ENCODE measurements around the gene RBM7.

The RBM7 gene

GRCh38 chr11:114447444-114447843, 47.0 kb downstream of the RBM7 start:
- no peak for DNase-seq (ENCODE audit: low spot score in 2 of 2)
- in situ Hi-C loops (cut with MboI; ENCODE audit: low sequenced_read_pairs), result no loop called here
- Histone ChIP-seq H3K27me3 (ENCODE audit: low read depth) (no peaks in the 10 kb centered on the region), H3K9me3 (no peaks in the 10 kb centered on the region), H3K4me1 (no peaks in the 10 kb centered on the region), H3K36me3 (replicated peaks) (peaks cover 41% of the 10 kb centered on the region), H3K4me3 (no peak overlapping the region)

- Histone ChIP-seq H3K9me3 (no peaks in the 10 kb centered on the region), H3K4me1 (no peaks in the 10 kb centered on the region), H3K4me3 (no peak overlapping the region), H3K36me3 (replicated peaks) (peaks cover 41% of the 10 kb centered on the region), H3K27me3 (ENCODE audit: low read depth) (no peaks in the 10 kb centered on the region)
- in situ Hi-C loops (cut with MboI; ENCODE audit: low sequenced_read_pairs), result no loop called here
- no peak for DNase-seq (ENCODE audit: low spot score in 2 of 2)
These were observed 47.4 kb downstream of the RBM7 start for GRCh38 chr11:114447892-114448291.

GRCh38 chr11:114448749-114449482, 48.5 kb downstream of the RBM7 start:
- Histone ChIP-seq H3K36me3 (replicated peaks) (peaks cover 41% of the 10 kb centered on the region), H3K27me3 (ENCODE audit: low read depth) (no peaks in the 10 kb centered on the region), H3K4me1 (no peaks in the 10 kb centered on the region), H3K9me3 (no peaks in the 10 kb centered on the region), H3K4me3 (no peak overlapping the region)
- DNase-seq (ENCODE audit: low spot score in 2 of 2), result no peak
- in situ Hi-C loops (cut with MboI; ENCODE audit: low sequenced_read_pairs), result no loop called here

GRCh38 chr11:114449845-114450244, 49.4 kb downstream of the RBM7 start:
- Histone ChIP-seq H3K36me3 (replicated peaks) (peaks cover 41% of the 10 kb centered on the region), H3K9me3 (no peaks in the 10 kb centered on the region), H3K4me3 (no peak overlapping the region), H3K27me3 (ENCODE audit: low read depth) (no peaks in the 10 kb centered on the region), H3K4me1 (no peaks in the 10 kb centered on the region)
- DNase-seq (ENCODE audit: low spot score in 2 of 2), result no peak
- in situ Hi-C loops (cut with MboI; ENCODE audit: low sequenced_read_pairs), result no loop called here

- no peak for DNase-seq (ENCODE audit: low spot score in 2 of 2)
- Histone ChIP-seq H3K4me3 (no peak overlapping the region), H3K4me1 (no peaks in the 10 kb centered on the region), H3K27me3 (ENCODE audit: low read depth) (no peaks in the 10 kb centered on the region), H3K36me3 (replicated peaks) (peaks cover 29% of the 10 kb centered on the region), H3K9me3 (no peaks in the 10 kb centered on the region)
- in situ Hi-C loops (cut with MboI; ENCODE audit: low sequenced_read_pairs), result no loop called here
These were observed 51.9 kb downstream of the RBM7 start for GRCh38 chr11:114452399-114452798.

Measured in HAP-1 (cell line).